Central memory CD4-positive, alpha-beta T cell (primary cell): ENCODE data around the gene NPC1L1.
"Not testable (repeated sequence)": the region's sequence is repeated elsewhere in the genome, so short reads cannot be mapped to it uniquely, and the experiment has no call there.

Experiments used
- DNase-seq: peaks from one replicate; pipeline ENCODE4 v3.0.0; 2022

Gene NPC1L1

DNA sequence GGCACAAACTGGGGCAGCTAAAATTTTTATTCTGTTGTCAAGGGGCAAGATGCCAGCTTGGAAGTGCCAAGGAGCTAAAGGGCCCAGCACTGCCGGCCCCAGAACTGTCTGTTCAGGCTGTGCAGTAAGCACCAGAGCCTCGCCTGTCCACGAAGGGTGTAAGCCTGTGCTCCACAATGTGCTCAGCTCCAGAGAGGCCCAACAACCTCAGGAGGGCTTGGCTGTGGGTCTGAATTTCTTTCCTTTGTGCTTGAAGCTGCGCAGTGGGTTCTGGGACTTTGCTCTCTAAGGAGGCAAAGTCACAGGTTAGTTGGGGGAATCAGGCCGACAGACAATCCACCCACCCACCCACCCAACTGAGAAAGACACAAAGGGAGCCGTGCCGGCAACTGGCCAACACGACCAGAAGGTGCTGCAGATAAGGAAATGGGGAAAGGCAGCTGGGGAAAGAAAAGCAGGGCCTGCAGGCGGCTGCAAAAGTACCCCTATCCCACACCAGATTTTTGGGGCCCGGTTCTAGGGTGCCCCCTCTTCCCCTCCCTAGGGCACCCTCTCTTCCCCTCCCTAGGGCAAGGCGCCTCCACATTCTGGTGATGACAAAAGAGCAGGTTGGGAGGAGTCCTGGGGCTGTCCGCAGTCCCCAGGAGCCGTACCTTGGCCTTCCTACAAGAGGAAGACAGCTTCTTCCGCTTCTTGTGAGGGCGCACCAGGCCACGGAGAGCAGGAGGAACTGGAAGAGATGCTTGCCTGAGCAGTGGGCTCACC, 24.8 kb upstream of the NPC1L1 start:
- no peak for DNase-seq

DNA sequence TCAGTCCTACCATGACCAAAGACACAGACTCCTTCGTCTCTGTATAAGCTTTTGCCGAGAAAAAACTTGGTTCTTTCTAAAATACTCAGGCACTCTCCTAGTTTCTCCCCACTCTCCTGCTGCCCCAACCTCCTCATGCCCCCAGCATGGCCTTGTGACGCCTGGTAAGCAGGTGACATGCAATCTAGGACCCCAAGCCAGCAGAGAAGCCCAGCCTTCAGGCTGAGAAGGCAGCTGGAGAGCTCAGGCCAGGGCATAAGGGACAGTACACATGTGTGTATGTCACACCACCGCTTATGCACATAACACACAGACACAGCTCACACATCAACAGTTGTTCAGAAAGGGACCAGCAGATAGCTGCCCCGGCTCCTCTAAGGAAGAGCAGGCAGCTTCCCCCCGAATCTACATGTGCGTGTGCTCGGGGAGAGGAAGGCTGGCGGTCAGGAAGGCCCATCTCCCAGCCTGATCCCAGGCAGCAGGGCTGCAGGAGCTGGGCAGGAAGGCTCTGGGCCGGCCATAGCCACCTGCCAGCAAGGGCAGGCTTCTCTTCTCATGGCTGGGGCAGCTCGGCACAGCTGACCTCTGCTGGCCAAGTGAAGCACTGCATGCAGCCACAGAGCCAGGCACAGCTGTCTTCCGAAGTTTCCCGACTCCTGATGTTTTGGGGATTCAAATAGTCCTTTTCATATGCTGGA, 24.1 kb upstream of the NPC1L1 start:
- peak; percentile 50 for DNase-seq

GRCh38 chr7:44564606-44565005, 23.5 kb upstream of the NPC1L1 start:
- no peak for DNase-seq

DNA sequence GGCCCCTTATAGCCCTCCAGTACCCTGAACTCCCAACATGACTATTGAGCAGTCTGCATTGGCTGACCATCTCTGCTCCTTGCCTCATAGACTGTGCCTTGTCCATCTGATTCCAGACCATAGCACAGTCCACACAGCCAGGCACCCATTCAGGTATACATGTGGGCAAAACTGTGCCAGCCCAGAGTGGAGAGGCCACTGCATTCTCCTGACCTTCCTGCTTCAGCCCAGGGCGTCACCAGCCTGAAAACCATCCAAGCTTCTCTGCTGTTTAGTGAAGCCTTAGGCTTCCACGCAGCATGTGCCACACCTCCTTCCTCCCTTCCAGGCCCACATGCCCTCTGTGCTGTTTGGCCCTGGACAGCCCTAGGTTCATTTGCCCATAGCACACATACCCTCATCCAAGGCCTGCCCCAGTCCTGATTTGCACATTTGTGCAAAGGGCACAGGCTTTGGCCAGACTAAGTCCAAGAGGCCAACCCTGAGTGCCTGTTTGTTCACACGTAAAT, 22.1 kb upstream of the NPC1L1 start:
- DNase-seq: no peak

DNA sequence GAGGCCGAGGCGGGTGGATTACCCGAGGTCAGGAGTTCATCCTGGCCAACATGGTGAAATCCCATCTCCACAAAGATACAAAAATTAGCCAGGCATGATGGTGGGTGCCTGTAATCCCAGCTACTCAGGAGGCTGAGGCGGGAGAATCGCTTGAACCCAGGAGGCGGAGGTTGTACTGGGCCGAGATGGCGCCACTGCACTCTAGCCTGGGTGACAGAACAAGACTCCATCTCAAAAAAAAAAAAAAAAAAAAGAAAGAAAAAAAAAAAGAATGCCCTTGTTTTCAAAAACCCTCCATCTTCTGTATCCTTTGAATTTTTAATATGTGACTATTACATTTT, 21.5 kb upstream of the NPC1L1 start:
- DNase-seq: not testable (repeated sequence)

DNA sequence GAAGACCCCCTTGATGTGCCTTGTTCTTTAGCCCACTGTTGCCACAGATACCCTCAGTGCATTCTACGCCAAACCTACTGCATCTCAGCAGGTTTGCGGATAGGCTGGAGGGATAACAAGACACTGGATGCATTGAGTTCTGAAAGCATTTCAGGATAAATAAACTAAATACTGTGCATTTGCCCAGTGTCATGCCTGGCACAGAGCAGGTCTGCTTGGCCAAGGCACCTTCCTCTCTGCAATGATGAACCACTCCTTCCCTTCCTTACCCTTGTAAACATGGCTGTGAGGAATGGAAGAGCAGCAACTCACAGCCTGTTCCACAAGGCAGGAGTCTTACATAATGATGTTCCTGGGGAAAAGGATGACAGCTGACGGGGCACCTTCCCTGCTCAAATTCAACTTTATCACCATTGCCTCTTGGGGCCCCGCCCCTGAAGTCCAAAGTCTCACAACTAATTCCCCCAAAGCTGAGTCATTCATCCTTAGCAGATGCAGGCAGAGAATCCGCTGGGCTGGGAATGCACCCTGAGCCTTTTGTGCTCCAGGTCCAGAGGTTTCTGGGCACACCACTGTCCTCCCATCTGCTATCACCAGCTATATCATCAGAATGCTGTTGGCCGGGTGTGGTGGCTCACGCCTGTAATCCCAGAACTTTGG, 21.0 kb upstream of the NPC1L1 start:
- DNase-seq: no peak

- DNase-seq: no peak
Observed at GRCh38 chr7:44561481-44561880, 20.4 kb upstream of the NPC1L1 start.

GRCh38 chr7:44559485-44559884, 18.4 kb upstream of the NPC1L1 start:
- DNase-seq: no peak

GRCh38 chr7:44557485-44557884, 16.4 kb upstream of the NPC1L1 start:
- DNase-seq: no peak

GRCh38 chr7:44555350-44555749, 14.2 kb upstream of the NPC1L1 start:
- no peak for DNase-seq

DNA sequence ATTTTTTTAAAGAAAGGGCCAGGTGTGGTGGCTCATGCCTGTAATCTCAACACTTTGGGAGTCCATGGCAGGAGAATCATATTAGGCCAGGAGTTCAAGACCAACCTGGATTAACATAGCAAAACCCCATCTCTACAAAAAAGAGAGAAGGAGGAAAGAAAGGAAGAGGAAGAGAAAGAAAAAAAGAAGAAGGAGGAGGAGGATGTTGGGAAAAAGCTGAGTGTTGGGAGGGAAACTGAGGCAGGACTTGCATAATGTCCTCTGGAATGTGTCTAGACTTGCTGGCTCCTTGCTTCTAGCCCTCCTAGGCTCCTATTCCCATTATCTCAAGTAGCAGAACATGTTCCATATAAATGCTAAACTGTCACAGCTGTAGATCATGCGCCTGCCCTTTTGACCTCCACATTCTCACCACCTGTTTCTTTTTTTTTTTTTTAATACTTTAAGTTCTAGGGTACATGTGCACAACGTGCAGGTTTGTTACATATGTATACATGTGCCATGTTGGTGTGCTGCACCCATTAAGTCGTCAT, 11.4 kb upstream of the NPC1L1 start:
- DNase-seq: not testable (repeated sequence)

- DNase-seq: no peak
Observed at GRCh38 chr7:44549457-44549856, 8.3 kb upstream of the NPC1L1 start.

GRCh38 chr7:44548893-44549292, 7.8 kb upstream of the NPC1L1 start:
- no peak for DNase-seq

- no peak for DNase-seq
Observed at GRCh38 chr7:44547536-44548231, 6.6 kb upstream of the NPC1L1 start.

DNA sequence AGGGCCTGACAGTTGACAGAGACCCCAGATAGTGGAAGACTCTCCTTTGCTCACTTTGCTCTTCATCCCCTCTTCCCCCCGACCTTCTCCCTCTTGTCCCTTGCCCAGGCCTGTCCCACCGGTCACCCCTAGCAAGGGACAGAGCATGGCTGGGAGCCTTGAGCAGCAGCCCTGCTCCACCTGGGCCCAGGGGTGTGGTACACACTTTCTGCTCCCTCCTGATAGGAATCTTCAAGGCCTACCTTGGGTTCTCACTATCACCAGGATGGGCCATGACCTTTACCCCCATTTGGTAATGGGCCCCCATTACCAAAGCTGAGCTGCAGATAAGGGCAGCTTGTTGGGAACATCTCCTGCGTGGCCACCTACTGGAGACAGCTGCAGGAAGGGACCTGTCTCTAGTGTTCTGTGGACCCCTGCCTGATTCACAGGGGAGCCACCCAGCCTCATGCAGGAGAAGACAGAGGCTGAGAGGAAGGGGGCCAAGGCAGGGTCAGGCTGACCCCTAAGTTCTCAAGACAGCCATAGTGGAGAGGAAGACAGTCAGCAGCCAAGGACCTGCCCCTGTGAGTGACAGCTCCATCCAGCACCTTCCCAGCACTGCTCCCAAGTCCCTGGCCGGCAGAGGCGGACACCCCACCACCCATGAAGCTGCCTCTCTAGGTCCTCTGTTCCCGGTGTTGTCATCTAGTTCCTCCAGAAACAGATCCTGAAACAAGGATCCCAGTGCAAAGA, 913 bp upstream of the NPC1L1 start:
- DNase-seq: no peak

DNA sequence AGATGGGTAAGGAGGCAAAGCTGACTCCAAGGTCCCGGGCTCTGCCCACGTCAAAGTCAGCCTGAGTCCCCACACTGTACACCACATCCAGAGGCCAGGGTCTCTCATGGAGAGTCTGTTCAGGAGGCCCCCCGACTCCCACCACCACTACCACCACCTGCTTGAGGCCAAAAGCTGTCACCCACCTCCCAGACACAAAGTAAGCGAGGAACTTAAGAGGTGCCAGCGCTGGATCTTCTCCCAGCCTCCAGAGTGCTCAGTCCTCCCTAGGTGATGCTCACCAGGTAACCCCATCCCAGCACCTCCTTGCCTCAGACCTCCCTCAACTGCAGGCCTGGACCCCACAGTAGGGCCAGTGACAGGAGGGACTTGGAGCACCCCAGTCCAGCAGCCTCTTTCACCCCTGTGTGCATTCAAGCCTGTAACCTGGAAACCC, 520 bp downstream of the NPC1L1 start:
- no peak for DNase-seq

DNA sequence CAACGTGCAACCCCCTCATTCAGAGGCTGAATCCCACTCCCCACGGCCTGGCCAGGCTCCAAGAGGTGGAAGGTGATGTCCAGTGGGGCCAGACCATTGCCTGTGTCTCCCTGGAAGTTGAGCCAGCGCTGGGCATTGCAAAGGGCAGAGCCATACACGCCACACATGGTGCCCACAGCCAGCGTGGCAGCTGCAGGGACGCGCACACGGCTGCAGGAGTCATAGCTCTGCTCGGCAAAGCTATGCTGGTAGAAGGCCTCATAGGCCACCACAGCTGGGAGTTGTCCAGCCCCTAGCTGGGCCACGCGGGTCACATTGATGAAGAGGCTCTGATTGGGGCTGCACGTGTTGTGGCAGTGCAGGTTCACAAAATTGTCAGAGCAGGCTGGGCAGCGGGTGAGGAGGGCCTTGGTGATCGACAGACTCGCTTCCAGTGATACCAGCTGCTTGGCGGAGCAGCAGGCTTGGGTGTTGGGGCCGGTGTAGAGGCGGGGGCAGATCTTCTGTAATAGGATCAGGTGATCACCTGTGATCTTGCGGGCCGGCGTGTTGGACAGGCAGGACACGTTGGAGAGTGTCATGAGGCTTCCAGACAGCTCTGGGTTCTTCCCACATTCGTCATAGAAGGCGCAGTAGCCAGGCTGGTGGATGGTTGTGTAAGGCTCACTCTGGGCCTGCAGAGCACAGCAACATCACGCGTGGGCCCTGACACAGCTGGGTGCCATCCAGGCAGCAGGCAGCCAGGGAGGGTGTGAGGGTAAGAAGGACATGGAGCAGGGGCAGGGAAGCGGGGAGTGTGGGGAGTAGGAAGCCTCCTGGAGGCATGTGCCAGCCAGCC, 1.2 kb downstream of the NPC1L1 start:
- no peak for DNase-seq

DNA sequence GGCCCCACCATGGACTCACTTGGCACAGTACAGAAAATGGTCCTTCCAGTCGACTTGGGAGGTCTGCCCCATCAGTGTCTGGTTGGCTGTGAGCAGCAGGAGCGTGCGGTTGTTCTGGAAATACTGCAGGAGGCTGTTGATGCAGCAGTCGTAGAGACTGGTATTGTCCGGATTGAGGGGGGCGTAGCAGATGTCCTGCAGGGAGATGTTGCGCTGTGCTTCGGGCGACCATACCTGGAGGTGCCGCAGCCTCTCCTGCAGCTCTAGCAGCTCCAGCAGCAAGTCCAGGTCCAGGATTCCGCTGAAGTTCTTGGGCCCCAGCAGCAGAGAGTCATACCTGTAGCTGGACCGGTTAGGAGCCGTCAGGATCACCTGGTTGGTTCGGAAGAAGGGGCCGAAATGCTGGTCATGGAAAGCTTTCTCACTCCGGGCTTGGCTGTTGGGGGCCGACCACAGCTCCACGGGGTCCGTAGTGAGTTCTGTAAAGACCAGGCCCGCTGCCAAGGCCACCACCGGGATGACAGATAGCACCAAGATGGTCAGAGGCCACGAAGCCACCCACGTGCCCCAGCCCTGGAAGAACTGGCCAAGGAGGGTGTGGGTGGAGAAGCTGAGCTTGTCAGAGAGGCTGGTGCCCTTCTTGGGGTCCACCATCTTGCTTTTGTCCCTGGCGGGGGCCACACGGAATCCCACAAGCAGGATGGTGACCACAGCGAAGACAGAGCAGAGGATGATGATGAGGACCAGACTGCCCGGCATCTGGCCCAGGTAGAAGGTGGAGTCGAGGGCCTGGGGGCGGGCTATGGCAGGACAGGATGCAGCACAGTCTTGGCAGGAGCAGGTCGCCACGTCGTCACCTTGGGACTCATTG, 2.1 kb downstream of the NPC1L1 start:
- DNase-seq: no peak

GRCh38 chr7:44538093-44538797, 2.9 kb downstream of the NPC1L1 start:
- DNase-seq: no peak

GRCh38 chr7:44537442-44537841, 3.7 kb downstream of the NPC1L1 start:
- no peak for DNase-seq
